SK-N-SH treated with all-trans-retinoic acid at 6 μM for 48 hours (cell line): ENCODE results near the gene ANKS6.

Experiments used
- ATAC-seq: fragments of 200-7000 bp; cut with Tn5 transposase; 3 replicates; pipeline ENCODE4 v1.9.1; 2020; ENCODE audit warnings: mild to moderate bottlenecking, moderate library complexity
- ARNTL ChIP-seq: fragments of 450-650 bp; formaldehyde crosslinking; IDR thresholded peaks from 2 replicates; pipeline ENCODE4 v1.5.0; 2020; ENCODE audit warnings: low read depth, mild to moderate bottlenecking, moderate library complexity, borderline replicate concordance
- BACH2 ChIP-seq: fragments of 250-450 bp; sonication (Bioruptor Pico); IDR thresholded peaks from 2 replicates; pipeline ENCODE4 v1.9.0; 2021; ENCODE audit warnings: mild to moderate bottlenecking, borderline replicate concordance
- CSDC2 ChIP-seq: fragments of 250-450 bp; sonication (Bioruptor Pico); IDR thresholded peaks from 2 replicates; pipeline ENCODE4 v1.5.0; 2020; ENCODE audit warnings: mild to moderate bottlenecking, moderate library complexity
- ISL1 ChIP-seq: fragments of 250-450 bp; sonication (Bioruptor Pico); IDR thresholded peaks from 2 replicates; pipeline ENCODE4 v2.1.2; 2022; ENCODE audit warnings: mild to moderate bottlenecking, moderate library complexity
- OSR1 ChIP-seq: fragments of 250-450 bp; sonication (Bioruptor Pico); IDR thresholded peaks from 2 replicates; pipeline ENCODE4 v1.8.0; 2022; ENCODE audit warnings: moderate library complexity, mild to moderate bottlenecking, inconsistent platforms
- PPARA ChIP-seq: fragments of 250-450 bp; sonication (Bioruptor Pico); IDR thresholded peaks from 2 replicates; pipeline ENCODE4 v1.5.0; 2020; ENCODE audit warnings: mild to moderate bottlenecking, borderline replicate concordance
- RARB ChIP-seq: fragments of 250-450 bp; sonication (Bioruptor Pico); IDR thresholded peaks from 2 replicates; pipeline ENCODE4 v1.8.0; 2021; ENCODE audit warnings: mild to moderate bottlenecking, moderate library complexity
- SNAI2 ChIP-seq: fragments of 250-450 bp; sonication (Bioruptor Pico); IDR thresholded peaks from 2 replicates; pipeline ENCODE4 v1.5.0; 2020; ENCODE audit warnings: mild to moderate bottlenecking, moderate library complexity
- TCF4 ChIP-seq: fragments of 250-450 bp; sonication (Bioruptor Pico); IDR thresholded peaks from 2 replicates; pipeline ENCODE4 v1.8.0; 2021; ENCODE audit warnings: mild to moderate bottlenecking, moderate library complexity, borderline replicate concordance
- TOX ChIP-seq: fragments of 250-450 bp; sonication (Bioruptor Pico); IDR thresholded peaks from 2 replicates; pipeline ENCODE4 v1.8.0; 2021; ENCODE audit warnings: mild to moderate bottlenecking, moderate library complexity, borderline replicate concordance
- ZFP3 ChIP-seq: fragments of 250-450 bp; sonication (Bioruptor Pico); IDR thresholded peaks from 2 replicates; pipeline ENCODE4 v1.5.0; 2020; ENCODE audit warnings: mild to moderate bottlenecking, moderate library complexity
- ZFP30 ChIP-seq: fragments of 450-650 bp; formaldehyde crosslinking; IDR thresholded peaks from 2 replicates; pipeline ENCODE4 v1.5.0; 2022; ENCODE audit warnings: mild to moderate bottlenecking, moderate library complexity
- ZNF565 ChIP-seq: fragments of 450-650 bp; formaldehyde crosslinking; conservative IDR thresholded peaks from 2 replicates; pipeline ENCODE4 v1.5.0; 2020; ENCODE audit warnings: low read depth, mild to moderate bottlenecking, moderate library complexity
- ZNF8 ChIP-seq: fragments of 450-650 bp; formaldehyde crosslinking; IDR thresholded peaks from 2 replicates; pipeline ENCODE4 v1.5.0; 2020; ENCODE audit warnings: mild to moderate bottlenecking, moderate library complexity
- TF ChIP-seq, protein P1 (sequence below): fragments of 250-450 bp; sonication (Bioruptor Pico); IDR thresholded peaks from 2 replicates; pipeline ENCODE4 v1.5.1; 2021; ENCODE audit warnings: mild to moderate bottlenecking, moderate library complexity
- TF ChIP-seq, protein P2 (sequence below): fragments of 250-450 bp; sonication (Bioruptor Pico); IDR thresholded peaks from 2 replicates; pipeline ENCODE4 v1.5.1; 2020; ENCODE audit warnings: low read depth, mild to moderate bottlenecking, moderate library complexity
- TF ChIP-seq, protein P3 (sequence below): fragments of 250-450 bp; sonication (Bioruptor Pico); IDR thresholded peaks from 2 replicates; pipeline ENCODE4 v1.8.0; 2020; ENCODE audit warnings: mild to moderate bottlenecking, moderate library complexity, borderline replicate concordance
- TF ChIP-seq, protein P4 (sequence below): fragments of 250-450 bp; sonication (Bioruptor Pico); IDR thresholded peaks from 2 replicates; pipeline ENCODE4 v1.5.0; 2020; ENCODE audit warnings: mild to moderate bottlenecking, moderate library complexity

The ANKS6 gene

DNA sequence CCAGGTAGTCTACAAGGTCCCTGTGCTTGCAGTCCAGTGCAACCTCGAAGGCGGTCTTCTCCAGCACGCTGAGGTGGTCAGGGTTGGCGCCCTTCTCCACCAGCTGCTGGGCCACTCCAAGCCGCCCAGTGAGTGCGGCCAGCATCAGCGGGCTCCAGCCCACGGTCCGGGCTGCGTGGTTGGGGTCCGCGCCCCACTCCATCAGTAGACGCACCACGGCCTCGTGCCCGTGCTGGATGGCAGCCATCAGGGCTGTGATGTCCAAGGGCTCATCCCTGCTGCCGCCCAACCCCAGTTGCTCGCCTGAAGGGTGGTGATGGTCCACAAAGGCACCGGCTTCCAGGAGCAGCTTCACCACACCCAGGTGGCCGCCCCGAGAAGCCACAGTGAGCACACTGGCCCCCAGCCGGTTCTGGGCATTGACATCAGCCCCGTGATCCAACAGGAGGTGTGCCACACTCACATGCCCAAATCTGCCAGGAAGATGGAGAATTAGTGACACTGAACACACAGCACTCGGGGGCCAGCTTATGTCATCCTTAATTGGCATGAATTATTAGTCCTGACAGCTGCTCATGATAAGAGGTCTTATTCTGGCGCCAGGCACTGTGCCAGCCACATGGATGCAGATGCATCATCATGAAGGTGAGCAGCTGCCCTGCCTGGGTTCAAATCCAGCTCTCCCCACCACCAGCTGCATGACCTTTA lies 6.1 kb downstream of the ANKS6 start:
- no peak for TF ChIP-seq ZFP3 (CRISPR knock-in tag)
- TF ChIP-seq ZNF565: no peak
- TF ChIP-seq ZFP30: no peak
- no peak for TF ChIP-seq PPARA (CRISPR knock-in tag)
- TF ChIP-seq, protein P1, sequence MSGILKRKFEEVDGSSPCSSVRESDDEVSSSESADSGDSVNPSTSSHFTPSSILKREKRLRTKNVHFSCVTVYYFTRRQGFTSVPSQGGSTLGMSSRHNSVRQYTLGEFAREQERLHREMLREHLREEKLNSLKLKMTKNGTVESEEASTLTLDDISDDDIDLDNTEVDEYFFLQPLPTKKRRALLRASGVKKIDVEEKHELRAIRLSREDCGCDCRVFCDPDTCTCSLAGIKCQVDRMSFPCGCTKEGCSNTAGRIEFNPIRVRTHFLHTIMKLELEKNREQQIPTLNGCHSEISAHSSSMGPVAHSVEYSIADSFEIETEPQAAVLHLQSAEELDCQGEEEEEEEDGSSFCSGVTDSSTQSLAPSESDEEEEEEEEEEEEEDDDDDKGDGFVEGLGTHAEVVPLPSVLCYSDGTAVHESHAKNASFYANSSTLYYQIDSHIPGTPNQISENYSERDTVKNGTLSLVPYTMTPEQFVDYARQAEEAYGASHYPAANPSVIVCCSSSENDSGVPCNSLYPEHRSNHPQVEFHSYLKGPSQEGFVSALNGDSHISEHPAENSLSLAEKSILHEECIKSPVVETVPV (CRISPR knock-in tag): no peak
- no peak for TF ChIP-seq TCF4
- no peak for TF ChIP-seq TOX (CRISPR knock-in tag)
- no peak for TF ChIP-seq RARB (CRISPR knock-in tag)
- TF ChIP-seq ISL1 (CRISPR knock-in tag): no peak
- TF ChIP-seq BACH2 (CRISPR knock-in tag): no peak
- TF ChIP-seq, protein P2, sequence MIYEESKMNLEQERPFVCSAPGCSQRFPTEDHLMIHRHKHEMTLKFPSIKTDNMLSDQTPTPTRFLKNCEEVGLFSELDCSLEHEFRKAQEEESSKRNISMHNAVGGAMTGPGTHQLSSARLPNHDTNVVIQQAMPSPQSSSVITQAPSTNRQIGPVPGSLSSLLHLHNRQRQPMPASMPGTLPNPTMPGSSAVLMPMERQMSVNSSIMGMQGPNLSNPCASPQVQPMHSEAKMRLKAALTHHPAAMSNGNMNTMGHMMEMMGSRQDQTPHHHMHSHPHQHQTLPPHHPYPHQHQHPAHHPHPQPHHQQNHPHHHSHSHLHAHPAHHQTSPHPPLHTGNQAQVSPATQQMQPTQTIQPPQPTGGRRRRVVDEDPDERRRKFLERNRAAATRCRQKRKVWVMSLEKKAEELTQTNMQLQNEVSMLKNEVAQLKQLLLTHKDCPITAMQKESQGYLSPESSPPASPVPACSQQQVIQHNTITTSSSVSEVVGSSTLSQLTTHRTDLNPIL (CRISPR knock-in tag): no peak
- no peak for ATAC-seq

DNA sequence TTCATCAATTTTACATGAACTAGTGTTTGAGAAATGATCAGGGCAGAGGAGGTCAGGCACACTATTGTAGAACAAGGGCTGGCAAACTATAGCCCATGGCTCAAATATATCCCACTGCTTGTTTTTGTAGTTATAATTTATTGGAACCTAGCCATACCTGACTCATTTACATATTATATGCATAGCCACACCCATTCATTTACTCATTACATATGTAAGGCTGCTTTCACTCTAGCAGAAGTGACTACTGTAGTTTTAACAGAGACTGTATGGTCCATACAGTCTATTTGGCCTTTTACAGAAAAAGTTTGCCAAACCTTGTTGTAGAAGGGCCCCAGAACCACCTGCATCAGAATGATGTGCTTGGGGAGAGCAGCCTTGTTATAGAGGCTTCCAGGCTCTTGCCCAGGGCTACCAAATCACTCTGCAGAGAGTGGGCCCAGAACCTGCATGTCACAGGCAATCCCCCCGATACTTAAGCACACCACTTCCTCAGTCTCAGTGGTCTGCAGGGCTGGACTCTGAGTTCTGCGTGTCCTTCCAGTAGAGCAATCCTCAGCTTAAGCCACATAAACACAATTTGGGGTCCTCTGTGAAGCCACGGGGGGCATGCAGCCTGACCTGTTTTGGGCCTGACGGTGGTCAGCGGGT lies 6.7 kb downstream of the ANKS6 start:
- no peak for TF ChIP-seq ZNF8
- no peak for TF ChIP-seq SNAI2 (CRISPR knock-in tag)
- no peak for TF ChIP-seq TCF4
- no peak for TF ChIP-seq ISL1 (CRISPR knock-in tag)
- TF ChIP-seq, protein P2 (CRISPR knock-in tag): no peak
- ATAC-seq: no peak

DNA sequence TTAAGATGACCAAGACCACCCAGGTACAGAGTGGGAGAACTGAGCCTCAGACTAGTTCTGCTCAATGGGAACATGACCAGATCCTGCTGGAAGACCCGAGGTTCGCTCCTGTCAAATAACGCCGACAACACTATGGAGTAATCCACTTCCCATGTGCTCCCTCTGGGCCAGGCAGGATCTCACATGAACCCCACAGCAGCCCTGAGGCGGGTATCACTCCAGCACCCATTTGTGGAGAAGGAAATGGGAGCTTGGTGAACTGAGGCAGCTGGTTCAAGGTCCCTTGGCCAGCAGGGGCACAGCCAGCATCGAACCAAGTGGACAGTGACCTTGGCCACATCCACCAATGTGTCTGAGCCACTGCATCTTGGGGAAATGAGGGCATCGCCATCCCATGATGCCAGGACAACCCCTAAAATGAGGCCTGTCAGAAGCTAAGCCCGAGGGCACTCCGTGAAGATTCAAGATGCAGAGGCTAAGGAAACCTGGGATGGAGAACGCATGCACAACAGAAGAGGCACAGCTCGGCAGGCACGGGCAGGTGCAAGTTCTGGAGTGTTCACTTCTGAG lies 8.5 kb downstream of the ANKS6 start:
- ATAC-seq: no peak
- no peak for TF ChIP-seq TOX (CRISPR knock-in tag)
- TF ChIP-seq, protein P3, sequence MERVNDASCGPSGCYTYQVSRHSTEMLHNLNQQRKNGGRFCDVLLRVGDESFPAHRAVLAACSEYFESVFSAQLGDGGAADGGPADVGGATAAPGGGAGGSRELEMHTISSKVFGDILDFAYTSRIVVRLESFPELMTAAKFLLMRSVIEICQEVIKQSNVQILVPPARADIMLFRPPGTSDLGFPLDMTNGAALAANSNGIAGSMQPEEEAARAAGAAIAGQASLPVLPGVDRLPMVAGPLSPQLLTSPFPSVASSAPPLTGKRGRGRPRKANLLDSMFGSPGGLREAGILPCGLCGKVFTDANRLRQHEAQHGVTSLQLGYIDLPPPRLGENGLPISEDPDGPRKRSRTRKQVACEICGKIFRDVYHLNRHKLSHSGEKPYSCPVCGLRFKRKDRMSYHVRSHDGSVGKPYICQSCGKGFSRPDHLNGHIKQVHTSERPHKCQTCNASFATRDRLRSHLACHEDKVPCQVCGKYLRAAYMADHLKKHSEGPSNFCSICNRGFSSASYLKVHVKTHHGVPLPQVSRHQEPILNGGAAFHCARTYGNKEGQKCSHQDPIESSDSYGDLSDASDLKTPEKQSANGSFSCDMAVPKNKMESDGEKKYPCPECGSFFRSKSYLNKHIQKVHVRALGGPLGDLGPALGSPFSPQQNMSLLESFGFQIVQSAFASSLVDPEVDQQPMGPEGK (CRISPR knock-in tag): no peak
- TF ChIP-seq ZFP30: no peak
- TF ChIP-seq OSR1 (CRISPR knock-in tag): no peak
- TF ChIP-seq CSDC2: no peak
- TF ChIP-seq ZNF565: no peak
- no peak for TF ChIP-seq ARNTL (CRISPR knock-in tag)

DNA sequence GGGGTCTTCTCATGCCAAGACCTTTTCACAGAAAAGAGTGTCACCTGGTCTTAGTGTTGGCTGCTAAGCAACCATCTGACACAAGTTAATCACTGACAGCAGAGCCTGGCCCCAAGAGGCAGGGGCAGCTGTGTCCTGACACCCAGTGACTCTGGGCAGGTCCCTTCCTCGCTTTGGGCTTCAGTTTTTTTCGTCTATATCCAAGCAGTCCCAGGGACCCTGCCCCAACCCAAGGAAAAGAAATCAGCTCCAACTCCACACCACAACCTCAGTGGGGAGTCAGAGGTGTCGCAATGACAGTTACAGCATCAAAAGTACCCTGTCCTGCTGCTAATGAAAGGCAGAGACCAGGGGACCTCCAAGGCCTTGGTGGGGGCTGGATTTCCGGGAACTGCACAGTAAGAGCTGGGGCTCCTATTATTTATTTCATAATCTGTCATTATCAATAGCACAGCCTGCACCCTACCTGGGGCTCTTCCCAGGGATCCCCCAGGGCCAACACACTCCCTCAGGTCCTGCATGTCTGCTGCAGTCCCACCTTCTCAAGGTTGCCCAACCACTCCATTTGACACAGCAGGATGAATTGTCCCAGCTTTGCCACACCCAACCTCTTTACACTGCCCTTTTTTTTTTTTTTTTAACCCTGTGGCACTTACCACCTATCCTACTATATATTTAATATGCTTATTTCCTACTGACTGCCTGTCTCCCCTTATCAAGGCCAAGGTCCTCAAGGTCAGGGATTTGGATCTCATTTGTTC lies 9.4 kb downstream of the ANKS6 start:
- TF ChIP-seq BACH2 (CRISPR knock-in tag): no peak
- TF ChIP-seq, protein P4, sequence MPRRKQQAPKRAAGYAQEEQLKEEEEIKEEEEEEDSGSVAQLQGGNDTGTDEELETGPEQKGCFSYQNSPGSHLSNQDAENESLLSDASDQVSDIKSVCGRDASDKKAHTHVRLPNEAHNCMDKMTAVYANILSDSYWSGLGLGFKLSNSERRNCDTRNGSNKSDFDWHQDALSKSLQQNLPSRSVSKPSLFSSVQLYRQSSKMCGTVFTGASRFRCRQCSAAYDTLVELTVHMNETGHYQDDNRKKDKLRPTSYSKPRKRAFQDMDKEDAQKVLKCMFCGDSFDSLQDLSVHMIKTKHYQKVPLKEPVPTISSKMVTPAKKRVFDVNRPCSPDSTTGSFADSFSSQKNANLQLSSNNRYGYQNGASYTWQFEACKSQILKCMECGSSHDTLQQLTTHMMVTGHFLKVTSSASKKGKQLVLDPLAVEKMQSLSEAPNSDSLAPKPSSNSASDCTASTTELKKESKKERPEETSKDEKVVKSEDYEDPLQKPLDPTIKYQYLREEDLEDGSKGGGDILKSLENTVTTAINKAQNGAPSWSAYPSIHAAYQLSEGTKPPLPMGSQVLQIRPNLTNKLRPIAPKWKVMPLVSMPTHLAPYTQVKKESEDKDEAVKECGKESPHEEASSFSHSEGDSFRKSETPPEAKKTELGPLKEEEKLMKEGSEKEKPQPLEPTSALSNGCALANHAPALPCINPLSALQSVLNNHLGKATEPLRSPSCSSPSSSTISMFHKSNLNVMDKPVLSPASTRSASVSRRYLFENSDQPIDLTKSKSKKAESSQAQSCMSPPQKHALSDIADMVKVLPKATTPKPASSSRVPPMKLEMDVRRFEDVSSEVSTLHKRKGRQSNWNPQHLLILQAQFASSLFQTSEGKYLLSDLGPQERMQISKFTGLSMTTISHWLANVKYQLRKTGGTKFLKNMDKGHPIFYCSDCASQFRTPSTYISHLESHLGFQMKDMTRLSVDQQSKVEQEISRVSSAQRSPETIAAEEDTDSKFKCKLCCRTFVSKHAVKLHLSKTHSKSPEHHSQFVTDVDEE: no peak
- TF ChIP-seq TCF4: no peak
- no peak for TF ChIP-seq SNAI2 (CRISPR knock-in tag)
- ATAC-seq: no peak
